K562 (cell line): ENCODE results near the gene MLLT6. TPM values are rescaled to one million over a fixed set of nuclear protein-coding genes. Genes with fewer than 3 reads are reported as not detected.
A peak's percentile ranks its signal among the peaks of the same experiment; 100 is the strongest.

Experiments
- CREM ChIP-seq: IDR thresholded peaks from 2 replicates; pipeline ENCODE4 v1.6.1; 2014; ENCODE audit warnings: antibody characterized with exemption, low read depth
- GABPA ChIP-seq: fragments of 200-800 bp; sonication (Bioruptor generic); conservative IDR thresholded peaks from 2 replicates; pipeline ENCODE4 v1.6.1; 2016; ENCODE audit warnings: low read depth, missing genetic modification characterization, missing compliant biosample characterization
- HDAC1 ChIP-seq, 2 experiments: fragments of 450-650 bp; IDR thresholded peaks; 2 replicates each; pipeline ENCODE4 v1.6.1; 2016 to 2017; ENCODE audit warnings: inconsistent platforms in 1 of 2, mild to moderate bottlenecking in 1 of 2, moderate library complexity in 1 of 2
- KDM4B ChIP-seq, 2 experiments: fragments of 450-650 bp in 1 of 2; sonication (generic) in 1 of 2; IDR thresholded peaks; 2 replicates each; pipeline ENCODE4 v1.6.1; 2016 to 2017; ENCODE audit warnings: borderline replicate concordance in 2 of 2, antibody characterized with exemption in 1 of 2, low read depth in 1 of 2, mild to moderate bottlenecking in 1 of 2
- POLR2B ChIP-seq: fragments of 450-650 bp; IDR thresholded peaks from 2 replicates; pipeline ENCODE4 v1.6.1; 2018; ENCODE audit warnings: low read depth; ENCODE audit not compliant: partially characterized antibody
- PTTG1 ChIP-seq: fragments of 450-650 bp; IDR thresholded peaks from 2 replicates; pipeline ENCODE4 v1.6.1; 2016; ENCODE audit warnings: low read depth, mild to moderate bottlenecking, missing genetic modification characterization, missing compliant biosample characterization
- TARDBP ChIP-seq: fragments of 450-650 bp; IDR thresholded peaks from 2 replicates; pipeline ENCODE4 v1.6.1; 2016
- THAP7 ChIP-seq: fragments of 250-450 bp; sonication (Bioruptor Pico); IDR thresholded peaks from 2 replicates; pipeline ENCODE4 v1.5.0; 2021
- TSC22D4 ChIP-seq: fragments of 450-650 bp; IDR thresholded peaks from 2 replicates; pipeline ENCODE4 v1.6.1; 2016; ENCODE audit warnings: missing genetic modification characterization, missing biosample characterization, control low read depth
- ZBED1 ChIP-seq: IDR thresholded peaks from 2 replicates; pipeline ENCODE4 v1.6.1; 2014
- ZKSCAN1 ChIP-seq: fragments of 150-350 bp; IDR thresholded peaks from 2 replicates; pipeline ENCODE4 v1.6.1; 2016; ENCODE audit warnings: low read depth, low read length
- polyA plus RNA-seq, 8 experiments: library from polyadenylated mRNA; depleted of rRNA in 4 of 8; stranded (reverse) in 5 of 8; unstranded in 3 of 8; fragments of >200 nt; fragmentation: Nextera tagmentation in 2 of 8; fragmentation: Illumina TruSeq in 1 of 8; extraction: Ambion mirVana in 2 of 8; extraction: Trizol in 1 of 8; gene quantifications; 2 replicates each; pipeline versions ENCODE4 v1.2.1 to v1.2.3, GENCODE V29; 2011 to 2014; ENCODE audit warnings: inconsistent platforms in 1 of 8, missing spikeins in 1 of 8
- total RNA-seq, 7 experiments: library from RNA; depleted of rRNA in 6 of 7; stranded (reverse); fragments of >200 nt in 6 of 7; fragmentation: Illumina TruSeq in 2 of 7; extraction: Trizol in 2 of 7; gene quantifications; 2 replicates each; pipeline versions ENCODE4 v1.2.1 to v1.2.3, GENCODE V29; 2011 to 2021; ENCODE audit warnings: low replicate concordance in 1 of 7
- TF ChIP-seq, protein P1 (sequence below), 3 experiments: fragments of 200-800 bp in 1 of 3; sonication (Bioruptor generic) in 1 of 3; sonication (generic) in 1 of 3; formaldehyde crosslinking in 1 of 3; IDR thresholded peaks; 2 replicates each; pipeline versions ENCODE4 v1.6.1 to v1.8.0; 2016 to 2022; ENCODE audit warnings: mild to moderate bottlenecking in 2 of 3, missing compliant biosample characterization in 2 of 3, missing genetic modification characterization in 2 of 3, missing genetic modification reagents in 1 of 3
- TF ChIP-seq, protein P2 (sequence below): fragments of 450-650 bp; IDR thresholded peaks from 2 replicates; pipeline ENCODE4 v1.6.1; 2017; ENCODE audit warnings: antibody characterized with exemption, mild to moderate bottlenecking
- TF ChIP-seq, protein P3 (sequence below), 2 experiments: fragments of 450-650 bp; conservative IDR thresholded peaks; 2 replicates each; pipeline ENCODE4 v1.6.1; 2017; ENCODE audit warnings: mild to moderate bottlenecking in 2 of 2, moderate library complexity in 2 of 2

Gene MLLT6
- total and polyA plus RNA-seq, 9 of the 15 experiments (the other 6 are each of a cell fraction or from before 2014, with no cell fraction given): 3.1 to 71.7 (median 30.0) TPM

DNA sequence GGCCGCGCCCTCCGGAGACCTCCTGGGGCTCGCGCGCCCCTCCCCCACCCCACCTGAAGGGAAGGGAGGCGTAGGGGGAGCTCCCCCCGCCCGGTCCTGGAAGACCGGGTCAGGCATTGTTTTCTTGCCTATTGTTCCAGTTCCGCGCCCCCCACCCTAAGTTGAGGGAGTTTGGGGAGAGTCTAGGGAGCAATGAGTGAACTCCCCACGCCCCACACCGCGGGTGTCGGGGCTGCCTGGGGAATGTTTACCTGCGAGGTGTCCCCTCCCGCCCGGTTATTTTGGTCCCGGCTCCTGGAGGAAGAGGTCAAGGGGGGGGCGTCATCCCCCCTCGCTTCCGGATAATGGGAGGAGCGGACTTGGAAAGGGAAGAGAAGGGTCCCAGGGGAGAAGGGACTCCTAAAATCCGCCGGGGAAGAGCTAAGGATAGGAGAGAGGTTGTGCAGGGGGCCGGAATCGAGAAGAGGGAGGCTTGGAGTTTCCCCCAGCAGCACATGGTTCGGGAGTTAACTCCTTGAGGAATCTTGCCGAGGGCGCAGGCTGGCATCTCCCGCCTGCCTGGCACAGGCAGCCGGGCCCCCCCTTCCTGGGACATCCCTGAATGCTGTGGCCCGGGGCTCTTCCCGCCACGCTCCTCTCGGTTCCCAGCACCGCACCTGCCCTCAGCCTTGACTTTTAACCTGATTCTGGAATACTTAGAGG is 881 bp downstream of the MLLT6 start (continued):
- TF ChIP-seq, protein P1, sequence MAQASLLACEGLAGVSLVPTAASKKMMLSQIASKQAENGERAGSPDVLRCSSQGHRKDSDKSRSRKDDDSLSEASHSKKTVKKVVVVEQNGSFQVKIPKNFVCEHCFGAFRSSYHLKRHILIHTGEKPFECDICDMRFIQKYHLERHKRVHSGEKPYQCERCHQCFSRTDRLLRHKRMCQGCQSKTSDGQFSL (CRISPR knock-in tag; IDR thresholded peaks at IDR 0.05): 0 out of 2 replicates have a peak, but pooled peaks have one; percentile 31
- TF ChIP-seq, protein P1 (tag; IDR thresholded peaks at IDR 0.05): 0 out of 4 replicates have a peak, but pooled peaks of 1 of the 2 experiments have one; percentile 6
- 0 out of 2 replicates have a peak, but pooled peaks have one; percentile 7 for TF ChIP-seq CREM
- no peak for TF ChIP-seq ZBED1
- TF ChIP-seq ZKSCAN1: no peak
- TF ChIP-seq HDAC1 (IDR thresholded peaks at IDR 0.05): 0 out of 4 replicates have a peak, but pooled peaks of 1 of the 2 experiments have one; percentile 11
- no peak for TF ChIP-seq THAP7 (CRISPR knock-in tag)
- TF ChIP-seq, protein P2, sequence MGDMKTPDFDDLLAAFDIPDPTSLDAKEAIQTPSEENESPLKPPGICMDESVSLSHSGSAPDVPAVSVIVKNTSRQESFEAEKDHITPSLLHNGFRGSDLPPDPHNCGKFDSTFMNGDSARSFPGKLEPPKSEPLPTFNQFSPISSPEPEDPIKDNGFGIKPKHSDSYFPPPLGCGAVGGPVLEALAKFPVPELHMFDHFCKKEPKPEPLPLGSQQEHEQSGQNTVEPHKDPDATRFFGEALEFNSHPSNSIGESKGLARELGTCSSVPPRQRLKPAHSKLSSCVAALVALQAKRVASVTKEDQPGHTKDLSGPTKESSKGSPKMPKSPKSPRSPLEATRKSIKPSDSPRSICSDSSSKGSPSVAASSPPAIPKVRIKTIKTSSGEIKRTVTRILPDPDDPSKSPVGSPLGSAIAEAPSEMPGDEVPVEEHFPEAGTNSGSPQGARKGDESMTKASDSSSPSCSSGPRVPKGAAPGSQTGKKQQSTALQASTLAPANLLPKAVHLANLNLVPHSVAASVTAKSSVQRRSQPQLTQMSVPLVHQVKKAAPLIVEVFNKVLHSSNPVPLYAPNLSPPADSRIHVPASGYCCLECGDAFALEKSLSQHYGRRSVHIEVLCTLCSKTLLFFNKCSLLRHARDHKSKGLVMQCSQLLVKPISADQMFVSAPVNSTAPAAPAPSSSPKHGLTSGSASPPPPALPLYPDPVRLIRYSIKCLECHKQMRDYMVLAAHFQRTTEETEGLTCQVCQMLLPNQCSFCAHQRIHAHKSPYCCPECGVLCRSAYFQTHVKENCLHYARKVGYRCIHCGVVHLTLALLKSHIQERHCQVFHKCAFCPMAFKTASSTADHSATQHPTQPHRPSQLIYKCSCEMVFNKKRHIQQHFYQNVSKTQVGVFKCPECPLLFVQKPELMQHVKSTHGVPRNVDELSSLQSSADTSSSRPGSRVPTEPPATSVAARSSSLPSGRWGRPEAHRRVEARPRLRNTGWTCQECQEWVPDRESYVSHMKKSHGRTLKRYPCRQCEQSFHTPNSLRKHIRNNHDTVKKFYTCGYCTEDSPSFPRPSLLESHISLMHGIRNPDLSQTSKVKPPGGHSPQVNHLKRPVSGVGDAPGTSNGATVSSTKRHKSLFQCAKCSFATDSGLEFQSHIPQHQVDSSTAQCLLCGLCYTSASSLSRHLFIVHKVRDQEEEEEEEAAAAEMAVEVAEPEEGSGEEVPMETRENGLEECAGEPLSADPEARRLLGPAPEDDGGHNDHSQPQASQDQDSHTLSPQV: no peak
- TF ChIP-seq, protein P3, sequence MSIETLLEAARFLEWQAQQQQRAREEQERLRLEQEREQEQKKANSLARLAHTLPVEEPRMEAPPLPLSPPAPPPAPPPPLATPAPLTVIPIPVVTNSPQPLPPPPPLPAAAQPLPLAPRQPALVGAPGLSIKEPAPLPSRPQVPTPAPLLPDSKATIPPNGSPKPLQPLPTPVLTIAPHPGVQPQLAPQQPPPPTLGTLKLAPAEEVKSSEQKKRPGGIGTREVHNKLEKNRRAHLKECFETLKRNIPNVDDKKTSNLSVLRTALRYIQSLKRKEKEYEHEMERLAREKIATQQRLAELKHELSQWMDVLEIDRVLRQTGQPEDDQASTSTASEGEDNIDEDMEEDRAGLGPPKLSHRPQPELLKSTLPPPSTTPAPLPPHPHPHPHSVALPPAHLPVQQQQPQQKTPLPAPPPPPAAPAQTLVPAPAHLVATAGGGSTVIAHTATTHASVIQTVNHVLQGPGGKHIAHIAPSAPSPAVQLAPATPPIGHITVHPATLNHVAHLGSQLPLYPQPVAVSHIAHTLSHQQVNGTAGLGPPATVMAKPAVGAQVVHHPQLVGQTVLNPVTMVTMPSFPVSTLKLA (conservative IDR thresholded peaks at IDR 0.05): peak in 1 of 2 experiments; percentile 42; a peak in 2 of 4 replicates
- no peak for TF ChIP-seq PTTG1 (tag)
- no peak for TF ChIP-seq KDM4B (IDR thresholded peaks at IDR 0.05; ENCODE audit: borderline replicate concordance in 2 of 2, low read depth in 1 of 2)
- no peak for TF ChIP-seq POLR2B
- no peak for TF ChIP-seq TSC22D4 (tag)
- TF ChIP-seq TARDBP: no peak
- TF ChIP-seq GABPA (tag): no peak
